ENCODE results near the gene FSD2. TPM values are rescaled to one million over a fixed set of nuclear protein-coding genes. Genes with fewer than 3 reads are reported as not detected.
A peak's percentile ranks its signal among the peaks of the same experiment; 100 is the strongest.

Gene FSD2
- total and polyA plus RNA-seq, 9 of the 15 experiments (the other 6 are each of a cell fraction or from before 2014, with no cell fraction given): 0.01 to 0.06 TPM; not detected in 7

GRCh38 chr15:82739086-82739485, 66.8 kb downstream of the FSD2 start (continued):
- TF ChIP-seq SP2 (IDR thresholded peaks at IDR 0.05; ENCODE audit: extremely low read depth, low read depth, low read length, poor library complexity, severe bottlenecking): no peak
- no peak for TF ChIP-seq SMAD3 (CRISPR knock-in tag; conservative IDR thresholded peaks at IDR 0.05)
- TF ChIP-seq, protein P1, sequence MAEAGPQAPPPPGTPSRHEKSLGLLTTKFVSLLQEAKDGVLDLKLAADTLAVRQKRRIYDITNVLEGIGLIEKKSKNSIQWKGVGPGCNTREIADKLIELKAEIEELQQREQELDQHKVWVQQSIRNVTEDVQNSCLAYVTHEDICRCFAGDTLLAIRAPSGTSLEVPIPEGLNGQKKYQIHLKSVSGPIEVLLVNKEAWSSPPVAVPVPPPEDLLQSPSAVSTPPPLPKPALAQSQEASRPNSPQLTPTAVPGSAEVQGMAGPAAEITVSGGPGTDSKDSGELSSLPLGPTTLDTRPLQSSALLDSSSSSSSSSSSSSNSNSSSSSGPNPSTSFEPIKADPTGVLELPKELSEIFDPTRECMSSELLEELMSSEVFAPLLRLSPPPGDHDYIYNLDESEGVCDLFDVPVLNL (CRISPR knock-in tag; IDR thresholded peaks at IDR 0.05; ENCODE audit: low read depth): no peak
- no peak for TF ChIP-seq NFE2L1 (tag; IDR thresholded peaks at IDR 0.05; ENCODE audit: borderline replicate concordance, low read depth)
- TF ChIP-seq ZNF184 (CRISPR knock-in tag; IDR thresholded peaks at IDR 0.05): no peak
- TF ChIP-seq ZBTB7A (IDR thresholded peaks at IDR 0.05; ENCODE audit: borderline replicate concordance, control insufficient read depth, low read depth, low read length): no peak
- peak; percentile 30; the same call in 1 of the 2 replicates for TF ChIP-seq MAFG (tag; conservative IDR thresholded peaks at IDR 0.05)
- no peak for TF ChIP-seq ZBTB49 (CRISPR knock-in tag; IDR thresholded peaks at IDR 0.05; ENCODE audit: borderline replicate concordance)
- peak; percentile 66 for TF ChIP-seq NFE2 (IDR thresholded peaks at IDR 0.05; ENCODE audit: low read depth)
- no peak for TF ChIP-seq PTTG1 (tag; IDR thresholded peaks at IDR 0.05; ENCODE audit: low read depth)
- TF ChIP-seq RCOR1 (IDR thresholded peaks at IDR 0.05; ENCODE audit: borderline replicate concordance in 1 of 2, low read depth in 2 of 2, low read length in 2 of 2): no peak
- TF ChIP-seq KDM5B (IDR thresholded peaks at IDR 0.05; ENCODE audit: insufficient replicate concordance, low read depth, low read length): no peak
- 0 out of 2 replicates have a peak, but pooled peaks have one; percentile 9 for TF ChIP-seq REST (IDR thresholded peaks at IDR 0.05; ENCODE audit: borderline replicate concordance)
- no peak for TF ChIP-seq REST (CRISPR knock-in tag; IDR thresholded peaks at IDR 0.05; ENCODE audit: low read depth)
- peak; percentile 37; the same call in 1 of the 2 replicates for TF ChIP-seq TEAD4 (IDR thresholded peaks at IDR 0.05; ENCODE audit: low read length)
- no peak for TF ChIP-seq TEAD4 (CRISPR knock-in tag; IDR thresholded peaks at IDR 0.05; ENCODE audit: borderline replicate concordance)
